Measurements from ENCODE around the gene GFRA1. TPM values are rescaled to one million over a fixed set of nuclear protein-coding genes. Genes with fewer than 3 reads are reported as not detected.

Gene GFRA1
- polyA plus RNA-seq, 3 donors from 2014 or later, result not detected

- DNase-seq, result no peak
- Mint-ChIP-seq H3K4me1 (no peaks in the 10 kb centered on the region), H3K9me3 (peaks cover 0 to 4% (median 0%) of the 10 kb centered on the region in 6 donors), H3K4me3 (no peak overlapping the region), H3K36me3 (no peaks in the 10 kb centered on the region), H3K27me3 (ENCODE audit: low read depth in 3 of 3) (peaks cover 0 to 2% (median 1%) of the 10 kb centered on the region in 3 donors), H3K27ac (no peak overlapping the region)
Observed at GRCh38 chr10:116211682-116212081, 61.3 kb downstream of the GFRA1 start.

GRCh38 chr10:116210588-116211346 lies 62.2 kb downstream of the GFRA1 start:
- no peak for DNase-seq
- Mint-ChIP-seq H3K9me3 (peaks cover 0 to 4% (median 0%) of the 10 kb centered on the region in 6 donors), H3K27ac (no peak overlapping the region), H3K36me3 (no peaks in the 10 kb centered on the region), H3K4me1 (no peaks in the 10 kb centered on the region), H3K4me3 (no peak overlapping the region), H3K27me3 (ENCODE audit: low read depth in 3 of 3) (peaks cover 0 to 2% (median 1%) of the 10 kb centered on the region in 3 donors)

- Mint-ChIP-seq H3K36me3 (no peaks in the 10 kb centered on the region), H3K27ac (no peak overlapping the region), H3K27me3 (ENCODE audit: low read depth in 3 of 3) (peaks cover 0 to 2% (median 1%) of the 10 kb centered on the region in 3 donors), H3K4me1 (no peaks in the 10 kb centered on the region), H3K9me3 (peaks cover 0 to 4% (median 0%) of the 10 kb centered on the region in 6 donors), H3K4me3 (no peak overlapping the region)
- DNase-seq, result no peak
Observed at GRCh38 chr10:116209781-116210180, 63.2 kb downstream of the GFRA1 start.

GRCh38 chr10:116208956-116209567 lies 63.9 kb downstream of the GFRA1 start:
- H3K27ac Mint-ChIP-seq, result no peak overlapping the region
- H3K36me3 Mint-ChIP-seq, result no peaks in the 10 kb centered on the region
- H3K27me3 Mint-ChIP-seq (ENCODE audit: low read depth in 3 of 3), result peaks cover 0 to 2% (median 1%) of the 10 kb centered on the region in 3 donors
- H3K4me3 Mint-ChIP-seq, result no peak overlapping the region
- H3K4me1 Mint-ChIP-seq, result no peaks in the 10 kb centered on the region
- no peak for DNase-seq
- H3K9me3 Mint-ChIP-seq, result peaks cover 0 to 4% (median 0%) of the 10 kb centered on the region in 6 donors

GRCh38 chr10:116207690-116208089 lies 65.3 kb downstream of the GFRA1 start:
- H3K4me1 Mint-ChIP-seq, result no peaks in the 10 kb centered on the region
- peaks cover 0 to 4% (median 0%) of the 10 kb centered on the region in 6 donors for H3K9me3 Mint-ChIP-seq
- DNase-seq, result no peak
- H3K4me3 Mint-ChIP-seq, result no peak overlapping the region
- peaks cover 0 to 2% (median 1%) of the 10 kb centered on the region in 3 donors for H3K27me3 Mint-ChIP-seq (ENCODE audit: low read depth in 3 of 3)
- no peak overlapping the region for H3K27ac Mint-ChIP-seq
- no peaks in the 10 kb centered on the region for H3K36me3 Mint-ChIP-seq

GRCh38 chr10:116203661-116204060 lies 69.3 kb downstream of the GFRA1 start:
- DNase-seq, result no peak
- Mint-ChIP-seq H3K36me3 (no peaks in the 10 kb centered on the region), H3K4me3 (no peak overlapping the region), H3K9me3 (peaks cover 0 to 9% (median 1%) of the 10 kb centered on the region in 6 donors), H3K4me1 (no peaks in the 10 kb centered on the region), H3K27me3 (ENCODE audit: low read depth in 3 of 3) (no peaks in the 10 kb centered on the region), H3K27ac (no peak overlapping the region)

GRCh38 chr10:116201670-116202430 lies 71.2 kb downstream of the GFRA1 start:
- Mint-ChIP-seq H3K27ac (no peak overlapping the region), H3K4me3 (no peak overlapping the region), H3K27me3 (ENCODE audit: low read depth in 3 of 3) (no peaks in the 10 kb centered on the region), H3K36me3 (no peaks in the 10 kb centered on the region), H3K9me3 (peaks cover 0 to 9% (median 1%) of the 10 kb centered on the region in 6 donors), H3K4me1 (no peaks in the 10 kb centered on the region)
- DNase-seq, result no peak

- Mint-ChIP-seq H3K4me1 (no peaks in the 10 kb centered on the region), H3K27me3 (ENCODE audit: low read depth in 3 of 3) (no peaks in the 10 kb centered on the region), H3K9me3 (peaks cover 0 to 9% (median 1%) of the 10 kb centered on the region in 6 donors), H3K4me3 (no peak overlapping the region), H3K36me3 (no peaks in the 10 kb centered on the region), H3K27ac (no peak overlapping the region)
- DNase-seq, result no peak
Observed at GRCh38 chr10:116201011-116201410, 72.0 kb downstream of the GFRA1 start.

GRCh38 chr10:116198676-116199035 lies 74.3 kb downstream of the GFRA1 start:
- Mint-ChIP-seq H3K27ac (no peak overlapping the region), H3K36me3 (no peaks in the 10 kb centered on the region), H3K9me3 (peaks cover 0 to 12% (median 2%) of the 10 kb centered on the region in 6 donors), H3K27me3 (ENCODE audit: low read depth in 3 of 3) (no peaks in the 10 kb centered on the region), H3K4me3 (no peak overlapping the region), H3K4me1 (no peaks in the 10 kb centered on the region)
- no peak for DNase-seq

- no peaks in the 10 kb centered on the region for H3K4me1 Mint-ChIP-seq
- H3K27ac Mint-ChIP-seq, result no peak overlapping the region
- peaks cover 0 to 12% (median 2%) of the 10 kb centered on the region in 6 donors for H3K9me3 Mint-ChIP-seq
- DNase-seq, result no peak
- no peaks in the 10 kb centered on the region for H3K27me3 Mint-ChIP-seq (ENCODE audit: low read depth in 3 of 3)
- no peak overlapping the region for H3K4me3 Mint-ChIP-seq
- H3K36me3 Mint-ChIP-seq, result no peaks in the 10 kb centered on the region
Observed at GRCh38 chr10:116197946-116198675, 74.9 kb downstream of the GFRA1 start.

- no peak overlapping the region for H3K4me3 Mint-ChIP-seq
- DNase-seq, result no peak
- no peak overlapping the region for H3K27ac Mint-ChIP-seq
Observed at GRCh38 chr10:116195583-116195982, 77.4 kb downstream of the GFRA1 start.

GRCh38 chr10:116195039-116195438 lies 78.0 kb downstream of the GFRA1 start:
- Mint-ChIP-seq H3K4me3 (no peak overlapping the region), H3K4me1 (no peaks in the 10 kb centered on the region), H3K9me3 (peaks cover 0 to 3% (median under 1%) of the 10 kb centered on the region in 6 donors), H3K27me3 (ENCODE audit: low read depth in 3 of 3) (no peaks in the 10 kb centered on the region), H3K36me3 (no peaks in the 10 kb centered on the region), H3K27ac (no peak overlapping the region)
- no peak for DNase-seq

More at GRCh38 chr10:116195583-116195982, 77.4 kb downstream of the GFRA1 start:
- H3K36me3 Mint-ChIP-seq, result no peaks in the 10 kb centered on the region
- H3K27me3 Mint-ChIP-seq (ENCODE audit: low read depth in 3 of 3), result no peaks in the 10 kb centered on the region
- H3K4me1 Mint-ChIP-seq, result no peaks in the 10 kb centered on the region
- peaks cover 0 to 3% (median under 1%) of the 10 kb centered on the region in 6 donors for H3K9me3 Mint-ChIP-seq

- DNase-seq, result no peak
- H3K4me3 Mint-ChIP-seq, result no peak overlapping the region
- no peaks in the 10 kb centered on the region for H3K27me3 Mint-ChIP-seq (ENCODE audit: low read depth in 3 of 3)
- no peaks in the 10 kb centered on the region for H3K36me3 Mint-ChIP-seq
- no peak overlapping the region for H3K27ac Mint-ChIP-seq
- peaks cover 0 to 5% (median 3%) of the 10 kb centered on the region in 6 donors for H3K9me3 Mint-ChIP-seq
- no peaks in the 10 kb centered on the region for H3K4me1 Mint-ChIP-seq
Observed at GRCh38 chr10:116194061-116194460, 78.9 kb downstream of the GFRA1 start.

Data from immature natural killer cell (primary cell).